Right ventricle myocardium inferior (tissue), 1 donor: Measurements from ENCODE around the gene GGA2. TPM values are rescaled to one million over a fixed set of nuclear protein-coding genes. Genes with fewer than 3 reads are reported as not detected.
A peak's percentile ranks its signal among the peaks of the same experiment; 100 is the strongest.
"Not testable (repeated sequence)": the region's sequence is repeated elsewhere in the genome, so short reads cannot be mapped to it uniquely, and the experiment has no call there.

Experiments used
- ATAC-seq: fragments of 200-7000 bp; cut with Tn5 transposase; one replicate; pipeline ENCODE4 v1.9.1; 2020; ENCODE audit warnings: mild to moderate bottlenecking, moderate library complexity
- DNase-seq: peaks from one replicate; pipeline ENCODE4 v3.0.0; 2021; ENCODE audit errors: missing footprints
- intact Hi-C: fragments of 100-400 bp; cut with DNase I; formaldehyde crosslinking; loops from one replicate; pipeline ENCODE4 v1.11.0; 2022
- total RNA-seq: library from RNA; stranded (reverse); fragmentation: NEBNext Ultra II Directional; extraction: Animal tissue kit (Norgen Biotek cat#: 25700); gene quantifications from one replicate; pipeline ENCODE4 v1.2.1, GENCODE V29; 2021
- donor health status: DM: no; HTN: yes; CAD: no; lungs with severe emphysema.

The GGA2 gene
- total RNA-seq, 1 donor from 2014 or later = 51.7 TPM

GRCh38 chr16:23527961-23528643 is 17.8 kb upstream of the GGA2 start:
- intact Hi-C loops = no loop called here
- DNase-seq (no peak), ATAC-seq (peak; percentile 76)

DNA sequence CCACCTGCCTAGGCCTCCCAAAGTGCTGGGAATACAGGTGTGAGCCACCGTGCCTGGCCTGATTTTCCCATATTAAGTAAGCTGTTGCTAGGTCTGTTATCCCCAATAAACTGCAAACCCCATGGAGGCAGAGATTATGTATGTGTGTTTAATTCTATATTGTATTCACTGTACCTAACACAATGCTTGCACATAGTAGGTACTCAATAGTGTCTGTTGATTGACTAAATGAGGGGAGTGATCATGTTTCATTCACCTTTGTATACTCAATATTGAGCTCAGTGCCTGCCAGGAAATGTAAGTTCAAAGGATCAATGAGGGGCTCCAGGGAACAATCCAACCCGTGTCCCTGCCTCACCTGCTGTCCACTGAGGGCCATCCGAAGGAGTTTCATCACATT is 14.6 kb upstream of the GGA2 start:
- DNase-seq = no peak
- intact Hi-C loops = no loop called here

GRCh38 chr16:23523876-23524385 is 13.6 kb upstream of the GGA2 start:
- ATAC-seq (no peak), DNase-seq (no peak)
- intact Hi-C loops = no loop called here

More for the DNA sequence above, 14.6 kb upstream of the GGA2 start:
- ATAC-seq = no peak

DNA sequence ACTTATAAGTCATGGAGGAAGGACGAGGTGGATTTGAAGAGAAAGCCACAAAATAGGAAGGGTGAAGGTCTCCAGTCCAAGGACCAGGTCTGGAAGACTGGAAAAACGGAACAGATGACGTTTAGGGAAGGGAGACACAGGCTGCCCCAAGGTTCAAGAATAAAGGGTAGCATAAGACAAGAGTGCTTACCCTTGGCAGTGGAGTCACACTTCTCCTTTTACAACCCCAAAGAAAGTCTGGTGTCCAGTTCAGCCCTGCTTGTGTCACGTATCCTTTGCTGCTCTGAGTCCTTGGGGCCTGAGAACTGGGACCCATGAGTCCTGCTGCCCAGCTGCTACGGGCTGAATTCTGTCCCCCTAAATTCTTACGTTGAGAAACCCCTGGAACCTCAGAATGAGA is 13.0 kb upstream of the GGA2 start:
- intact Hi-C loops = no loop called here
- ATAC-seq (no peak), DNase-seq (no peak)

DNA sequence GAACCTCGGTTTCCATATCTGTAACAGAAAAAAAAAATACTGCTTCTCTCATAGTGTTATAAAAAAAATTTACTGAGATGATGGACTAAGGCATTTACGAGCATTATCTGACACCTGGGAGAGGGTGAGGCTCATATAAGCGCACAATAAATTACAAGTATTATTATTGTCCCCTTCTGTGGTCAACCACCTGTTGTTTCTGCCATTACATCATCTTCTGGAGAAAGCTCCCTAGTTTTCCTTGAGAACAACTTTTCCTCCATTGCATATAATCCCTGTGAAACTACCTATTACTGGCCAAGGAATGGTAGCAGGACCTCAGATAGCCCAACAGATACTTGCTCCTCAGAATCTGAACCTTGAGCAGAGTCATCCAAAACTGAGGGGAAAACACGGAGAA is 11.7 kb upstream of the GGA2 start:
- intact Hi-C loops = no loop called here
- ATAC-seq (no peak), DNase-seq (no peak)

- intact Hi-C loops = no loop called here
- DNase-seq (no peak), ATAC-seq (no peak)
Measured at GRCh38 chr16:23521037-23521743, 10.9 kb upstream of the GGA2 start.

DNA sequence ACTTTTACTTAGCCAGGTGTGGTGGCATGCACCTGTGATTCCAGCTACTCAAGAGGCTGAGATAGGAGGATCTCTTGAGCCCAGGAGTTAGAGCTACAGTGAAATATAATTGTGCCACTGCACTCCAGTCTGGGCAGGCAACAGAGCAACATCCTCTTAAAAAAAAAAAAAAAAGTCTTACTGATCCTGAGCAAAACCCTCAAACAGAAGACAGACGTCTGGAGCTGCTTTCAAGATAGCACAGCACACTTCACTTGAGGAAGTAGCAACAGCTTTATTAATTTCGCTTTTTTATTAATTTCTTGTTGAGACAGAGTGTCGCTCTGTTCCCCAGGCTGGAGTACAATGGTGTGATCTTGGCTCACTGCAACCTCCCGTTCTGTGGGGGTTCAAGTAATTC is 10.2 kb upstream of the GGA2 start:
- ATAC-seq = no peak
- intact Hi-C loops = no loop called here

GRCh38 chr16:23519282-23519681 is 9.0 kb upstream of the GGA2 start:
- ATAC-seq (no peak), DNase-seq (no peak)
- intact Hi-C loops = no loop called here

More for the DNA sequence above, 10.2 kb upstream of the GGA2 start:
- no peak for DNase-seq

- ATAC-seq (no peak), DNase-seq (no peak)
- intact Hi-C loops = no loop called here
Measured at GRCh38 chr16:23518435-23518891, 8.2 kb upstream of the GGA2 start.

- intact Hi-C loops = no loop called here
- ATAC-seq (peak; percentile 46), DNase-seq (no peak)
Measured at GRCh38 chr16:23516366-23517137, 6.3 kb upstream of the GGA2 start.

DNA sequence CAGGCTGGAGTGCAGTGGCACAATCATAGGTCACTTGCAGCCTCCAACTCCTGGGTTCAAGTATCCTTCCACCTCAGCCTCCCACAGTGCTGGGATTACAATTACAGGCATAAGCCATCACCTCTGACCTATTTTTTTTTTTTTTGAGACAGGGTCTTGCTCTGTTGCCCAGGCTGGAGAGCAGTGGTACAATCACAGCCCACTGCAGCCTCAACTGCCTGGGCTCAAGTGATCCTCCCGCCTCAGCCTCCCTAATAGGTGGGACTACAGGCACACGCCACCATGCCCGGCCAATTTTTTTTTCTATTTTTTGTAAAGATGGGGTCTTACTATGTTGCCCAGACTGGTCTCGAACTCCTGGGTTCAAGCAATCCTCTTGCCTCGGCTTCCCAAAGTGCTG is 5.6 kb upstream of the GGA2 start:
- no peak for DNase-seq
- intact Hi-C loops = no loop called here
- no peak for ATAC-seq

GRCh38 chr16:23514381-23515152 is 4.3 kb upstream of the GGA2 start:
- intact Hi-C loops = no loop called here
- DNase-seq = no peak
- ATAC-seq = no peak

GRCh38 chr16:23512168-23512695 is 1.9 kb upstream of the GGA2 start:
- intact Hi-C loops = no loop called here
- no peak for DNase-seq
- no peak for ATAC-seq

DNA sequence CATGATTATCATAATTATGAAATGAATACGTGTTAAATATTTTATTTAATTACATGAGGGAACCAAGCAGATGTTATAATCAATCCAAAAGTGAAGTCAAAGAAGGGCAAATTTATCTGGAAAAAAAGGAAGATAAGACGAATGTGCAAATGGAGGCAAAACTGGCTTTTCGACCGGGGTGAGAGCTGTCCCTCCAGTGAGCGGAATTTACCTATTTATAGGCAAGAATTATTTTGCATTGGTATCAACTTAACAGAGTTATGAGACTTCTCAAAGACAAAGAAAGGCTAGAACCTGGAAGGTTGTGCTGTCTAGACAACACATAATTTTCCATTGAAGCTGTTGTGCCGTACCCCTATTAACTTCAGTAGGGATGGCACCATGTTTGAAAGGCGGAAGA is 1.4 kb upstream of the GGA2 start:
- ATAC-seq (no peak), DNase-seq (no peak)
- intact Hi-C loops = no loop called here

DNA sequence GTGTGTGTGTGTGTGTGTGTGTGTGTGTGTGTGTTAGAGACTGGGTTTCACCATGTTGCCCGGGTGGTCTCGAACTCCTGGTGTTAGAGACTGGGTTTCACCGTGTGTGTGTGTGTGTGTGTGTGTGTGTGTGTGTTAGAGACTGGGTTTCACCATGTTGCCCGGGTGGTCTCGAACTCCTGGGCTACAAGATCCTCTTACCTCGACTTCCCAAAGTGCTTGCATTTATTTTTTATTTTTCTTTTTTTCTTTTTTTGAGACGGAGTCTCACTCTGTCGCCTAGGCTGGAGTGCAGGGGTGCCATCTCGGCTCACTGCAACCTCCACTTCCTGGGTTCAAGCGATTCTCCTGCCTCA is 599 bp upstream of the GGA2 start:
- not testable (repeated sequence) for ATAC-seq
- intact Hi-C loops = loop anchor here (1.0 kb wide), 1 partner anchor 46 kb away; the partner anchor contains the start of genes EARS2 and UBFD1

GRCh38 chr16:23509782-23510163 is 521 bp downstream of the GGA2 start:
- DNase-seq (no peak), ATAC-seq (peak; percentile 49)
- intact Hi-C loops = loop anchor here (1.0 kb wide), 1 partner anchor 48 kb away; the partner anchor contains the start of genes EARS2 and UBFD1

More for the DNA sequence above, 599 bp upstream of the GGA2 start:
- not testable (repeated sequence) for DNase-seq

DNA sequence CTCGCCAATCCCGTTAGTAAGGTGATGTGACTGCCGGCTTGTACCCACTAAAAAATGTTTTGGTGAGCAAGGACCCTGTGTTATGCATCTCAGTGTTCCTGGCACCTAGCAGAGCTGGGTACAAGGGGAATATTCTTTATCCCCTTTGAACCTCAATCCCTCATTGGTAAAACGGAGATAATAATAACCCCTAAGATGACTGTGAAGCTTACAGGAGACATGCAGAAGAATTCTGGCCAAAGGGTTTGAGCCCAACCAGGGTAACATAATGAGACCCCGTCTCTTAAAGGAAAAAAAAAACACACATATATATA is 896 bp downstream of the GGA2 start:
- no peak for ATAC-seq
- DNase-seq = no peak
- intact Hi-C loops = no loop called here

DNA sequence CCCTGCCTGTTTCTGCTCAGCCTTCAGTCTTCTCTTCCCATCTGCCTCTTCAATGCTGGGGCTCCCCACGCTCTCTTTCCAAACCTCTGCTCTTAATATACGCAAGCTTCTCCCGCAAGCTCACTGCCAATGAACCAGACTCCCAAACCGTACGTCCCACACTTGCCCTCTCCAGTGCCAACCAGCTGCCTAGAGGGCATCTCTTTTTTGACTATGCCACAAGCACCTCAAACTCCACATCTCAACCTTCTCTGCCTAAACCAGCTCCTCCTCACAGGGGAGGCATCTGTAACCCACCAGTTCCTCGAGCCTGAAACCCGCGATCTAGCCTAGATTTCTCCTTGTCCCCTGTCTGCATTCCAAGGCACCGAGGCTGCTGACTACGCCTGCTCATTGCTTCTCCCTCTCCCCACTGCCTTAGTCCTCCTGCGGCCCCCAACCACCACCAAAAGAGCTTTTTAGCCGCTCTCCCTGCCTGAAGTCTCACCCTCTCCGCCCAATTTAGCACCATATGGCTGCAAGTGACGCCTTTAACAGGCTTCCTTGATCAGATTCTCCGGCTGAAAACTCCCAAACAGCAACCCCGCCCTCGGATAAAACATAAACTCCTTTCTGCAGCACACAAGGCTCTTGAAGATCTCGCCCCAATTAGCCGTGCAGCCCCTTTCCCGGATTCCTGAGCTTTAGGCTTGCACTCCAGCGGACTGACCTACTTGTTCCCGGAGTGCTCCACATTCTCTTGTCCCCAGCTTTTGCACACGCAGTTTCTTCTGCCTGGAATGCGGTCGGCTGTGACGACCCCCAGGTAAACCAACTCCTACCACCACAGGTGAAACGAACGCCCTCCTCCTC is 1.5 kb downstream of the GGA2 start:
- ATAC-seq = no peak
- no peak for DNase-seq
- intact Hi-C loops = no loop called here
